GM12878 (cell line): ENCODE results near the gene TRNT1. TPM values are rescaled to one million over a fixed set of nuclear protein-coding genes. Genes with fewer than 3 reads are reported as not detected.

Experiments
- ATAC-seq: fragments of 200-7000 bp; cut with Tn5 transposase; 3 replicates; pipeline ENCODE4 v1.9.1; 2020; ENCODE audit warnings: mild to moderate bottlenecking, moderate library complexity
- BruUV-seq: library from RNA; stranded (reverse); fragments of 400-500 nt; replicated peaks from 2 replicates; lab custom pipeline; 2021; lab: Mats Ljungman, UMichigan
- CTCF ChIA-PET: fragments of 300-600 bp; sonication (Branson Sonifier 250); formaldehyde crosslinking; extraction: SDS; loops from one replicate; lab custom pipeline; 2021; ENCODE audit warnings: inconsistent platforms; lab: Yijun Ruan, JAX
- POLR2A ChIA-PET: fragments of 350-600 bp; formaldehyde crosslinking; extraction: SDS; loops from one replicate; lab custom pipeline; 2021; ENCODE audit warnings: inconsistent platforms; lab: Charles Lee
- RAD21 ChIA-PET: fragments of 300-600 bp; sonication (Branson Sonifier 250); formaldehyde crosslinking; loops from one replicate; lab custom pipeline; 2023; ENCODE audit warnings: antibody characterized with exemption; ENCODE audit not compliant: unreplicated experiment; lab: Charles Lee
- SMC1A ChIA-PET: fragments of 300-600 bp; sonication (Branson Sonifier 250); formaldehyde crosslinking; loops from one replicate; lab custom pipeline; 2023; ENCODE audit not compliant: unreplicated experiment, uncharacterized antibody; lab: Charles Lee
- DNase-seq: peaks from one replicate; pipeline ENCODE4 v3.0.0-alpha.2; 2011; ENCODE audit warnings: low read depth, low spot score
- FAIRE-seq: peaks from 3 replicates; lab custom pipeline; 2011; peaks lifted over from hg19 to GRCh38; lab: Jason Lieb, UNC
- H2AFZ ChIP-seq: 2 replicates; pipeline ENCODE4 v1.6.0; 2011; ENCODE audit warnings: low read depth, low read length, control low read depth; ENCODE audit not compliant: control insufficient read depth
- H3K27ac ChIP-seq: 2 replicates; pipeline ENCODE4 v1.5.1; 2011; ENCODE audit warnings: control low read depth; ENCODE audit not compliant: control insufficient read depth, insufficient read depth
- H3K27me3 ChIP-seq, 2 experiments: replicated peaks in 1 of 2; 2 replicates each; pipeline versions ENCODE4 v1.6.0 to v1.6.1; 2011; ENCODE audit warnings: low read length in 1 of 2; ENCODE audit not compliant: control insufficient read depth in 2 of 2, insufficient read depth in 2 of 2
- H3K36me3 ChIP-seq, 2 experiments: 2 replicates each; pipeline ENCODE4 v1.5.1; 2011; ENCODE audit warnings: low read length in 1 of 2; ENCODE audit not compliant: control insufficient read depth in 2 of 2, insufficient read depth in 2 of 2
- H3K4me1 ChIP-seq: 2 replicates; pipeline ENCODE4 v1.6.1; 2011; ENCODE audit warnings: mild to moderate bottlenecking, low read length, moderate library complexity, mixed read lengths; ENCODE audit not compliant: control insufficient read depth, insufficient read depth
- H3K4me2 ChIP-seq: 2 replicates; pipeline ENCODE4 v1.6.0; 2011; ENCODE audit warnings: control low read depth; ENCODE audit not compliant: control insufficient read depth, insufficient read depth
- H3K4me3 ChIP-seq: fragments of 200-600 bp; sonication (generic); 2 replicates; pipeline ENCODE4 v1.5.1; 2016
- H3K79me2 ChIP-seq: 2 replicates; pipeline ENCODE4 v1.6.0; 2011; ENCODE audit warnings: low read length; ENCODE audit not compliant: control insufficient read depth, insufficient read depth
- H3K9ac ChIP-seq: 2 replicates; pipeline ENCODE4 v1.8.0; 2011; ENCODE audit warnings: low read length, control low read depth, mixed read lengths; ENCODE audit not compliant: control insufficient read depth, insufficient read depth
- H3K9me3 ChIP-seq: replicated peaks from 3 replicates; pipeline ENCODE4 v1.5.1; 2011; ENCODE audit warnings: mild to moderate bottlenecking, low read length; ENCODE audit not compliant: control insufficient read depth, insufficient read depth
- H4K20me1 ChIP-seq: 2 replicates; pipeline ENCODE4 v1.6.0; 2011; ENCODE audit not compliant: control insufficient read depth, insufficient read depth
- DPF2 ChIP-seq: fragments of 450-650 bp; IDR thresholded peaks from 2 replicates; pipeline ENCODE4 v1.6.1; 2017; ENCODE audit warnings: mild to moderate bottlenecking
- NFXL1 ChIP-seq: fragments of 450-650 bp; IDR thresholded peaks from 2 replicates; pipeline ENCODE4 v1.6.1; 2017; ENCODE audit warnings: antibody characterized with exemption, mild to moderate bottlenecking, borderline replicate concordance
- NRF1 ChIP-seq: conservative IDR thresholded peaks from 2 replicates; pipeline ENCODE4 v1.6.1; 2011; ENCODE audit warnings: mild to moderate bottlenecking, low read depth, low read length, improper control_type of control experiment
- POLR2A ChIP-seq: IDR thresholded peaks from 2 replicates; pipeline ENCODE4 v1.6.1; 2011; ENCODE audit warnings: low read depth, mild to moderate bottlenecking, low read length
- RBBP5 ChIP-seq: fragments of 200-600 bp; sonication (generic); conservative IDR thresholded peaks from 2 replicates; pipeline ENCODE4 v1.6.1; 2016
- RCOR1 ChIP-seq: conservative IDR thresholded peaks from 2 replicates; pipeline ENCODE4 v1.6.1; 2012; ENCODE audit warnings: low read depth, low read length, improper control_type of control experiment
- SREBF2 ChIP-seq: IDR thresholded peaks from 2 replicates; pipeline ENCODE4 v1.6.1; 2012; ENCODE audit warnings: mild to moderate bottlenecking, low read length
- SUZ12 ChIP-seq: fragments of 200-600 bp; sonication (generic); IDR thresholded peaks from one replicate; pipeline ENCODE4 v1.6.1; 2018; ENCODE audit warnings: antibody characterized with exemption, mild to moderate bottlenecking; ENCODE audit not compliant: unreplicated experiment
- ZZZ3 ChIP-seq: IDR thresholded peaks from 2 replicates; pipeline ENCODE4 v1.6.1; 2011; ENCODE audit warnings: low read depth; ENCODE audit not compliant: control insufficient read depth, insufficient read length
- WGBS: methylation state at CpG from one replicate; pipeline ENCODE4 v1.1.6; 2016; ENCODE audit warnings: low lambda C conversion rate; ENCODE audit not compliant: insufficient replicate concordance, insufficient coverage; ENCODE audit errors: missing lambda C conversion rate; 5-methylcytosine and 5-hydroxymethylcytosine counted together
- in situ Hi-C: fragments of 300-500 bp; cut with MboI; formaldehyde crosslinking; loops from 9 replicates; pipeline ENCODE4 v1.14.3; 2018; ENCODE audit warnings: mixed read lengths
- intact Hi-C: fragments of 100-400 bp; cut with micrococcal nuclease; formaldehyde crosslinking; loops from one replicate; pipeline ENCODE4 v1.14.2; 2022; ENCODE audit not compliant: unreplicated experiment
- polyA plus RNA-seq, 11 experiments: library from polyadenylated mRNA; depleted of rRNA in 4 of 11; unstranded in 6 of 11; stranded (reverse) in 5 of 11; fragments of >200 nt; fragmentation: Nextera tagmentation in 4 of 11; fragmentation: Illumina TruSeq in 1 of 11; extraction: Ambion mirVana in 4 of 11; extraction: Trizol in 1 of 11; gene quantifications; 1 replicate in 1 of 11; 2 replicates in 10 of 11; pipeline versions ENCODE4 v1.2.1 to v1.2.3, GENCODE V29; 2011 to 2016; ENCODE audit warnings: inconsistent platforms in 2 of 11, missing spikeins in 2 of 11, low read depth in 1 of 11
- total RNA-seq, 4 experiments: library from RNA; depleted of rRNA in 3 of 4; stranded (reverse); fragments of >200 nt in 3 of 4; fragmentation: Illumina TruSeq in 1 of 4; extraction: Trizol in 1 of 4; gene quantifications; 2 replicates each; pipeline versions ENCODE4 v1.2.1 to v1.2.3, GENCODE V29; 2013 to 2021

Gene TRNT1
- total and polyA plus RNA-seq, 10 of the 15 experiments (the other 5 are each of a cell fraction or from before 2014, with no cell fraction given), result 28.6 to 54.9 (median 36.6) TPM

DNA sequence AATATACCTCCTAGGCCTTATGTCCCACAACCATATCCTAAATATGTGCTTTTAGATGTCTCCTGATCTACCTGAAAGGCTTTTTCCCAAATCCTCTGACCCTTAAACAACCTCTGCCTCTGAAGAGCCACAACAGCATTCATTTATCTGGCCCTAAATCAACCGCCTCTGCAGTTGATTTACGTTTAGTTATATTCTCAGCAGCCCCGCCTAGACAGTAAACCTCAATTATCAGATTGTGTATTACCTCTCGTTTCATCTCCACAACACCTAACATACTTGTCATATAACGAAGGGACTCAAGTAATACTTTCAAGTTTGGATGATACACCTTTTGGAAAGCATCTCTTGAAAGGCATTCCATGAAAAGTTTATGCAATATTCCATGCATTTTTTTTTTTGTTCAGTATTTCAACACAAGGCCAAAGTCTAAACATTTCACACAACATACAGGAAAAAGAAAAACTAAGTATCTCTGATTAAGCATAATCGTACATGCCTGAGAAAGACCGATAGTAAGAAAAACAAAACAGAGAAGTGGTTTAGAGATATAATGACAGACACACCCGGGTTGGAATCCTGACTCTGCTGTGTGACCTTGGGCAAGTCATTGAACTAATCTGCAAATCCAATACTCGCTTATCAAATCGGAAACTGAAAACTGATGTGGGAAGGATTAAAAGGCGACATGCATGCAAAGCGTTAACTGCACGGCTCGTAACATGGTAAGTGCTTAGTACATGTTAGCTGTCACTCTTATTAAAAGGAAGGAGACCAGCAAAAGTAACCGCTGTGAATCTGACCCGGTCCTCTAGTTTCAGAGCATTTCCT, 52.0 kb downstream of the TRNT1 start:
- ChIA-PET RAD21 (no interaction called here), SMC1A (interaction anchor here (0.9 to 1.9 kb wide), 2 partner anchors 22 to 257 kb away, joined by 4 to 5 read pairs; no protein-coding TSS in a partner anchor), POLR2A (no interaction called here), CTCF (interaction anchor here (0.6 to 1.0 kb wide), 6 partner anchors 11 to 1891 kb away, joined by 3 to 6 read pairs (median 3); no protein-coding TSS in a partner anchor)
- Histone ChIP-seq H3K4me3 (peak overlapping the region; percentile 88), H3K27ac (peak overlapping the region; percentile 67), H3K9me3 (no peaks in the 10 kb centered on the region), H2AFZ (peak overlapping the region; percentile 91), H3K27me3 (0 out of 4 replicates have a peak, but pooled peaks cover 0 to 2% of the 10 kb centered on the region in 2 experiments), H3K4me2 (peak overlapping the region; percentile 84), H3K9ac (peak overlapping the region; percentile 72), H4K20me1 (no peaks in the 10 kb centered on the region), H3K36me3 (no peaks in the 10 kb centered on the region), H3K4me1 (peaks cover 8% of the 10 kb centered on the region), H3K79me2 (peaks cover 21% of the 10 kb centered on the region)
- intact Hi-C loops (loop anchor here (2.0 to 10.0 kb wide), 3 partner anchors 52 to 644 kb away; partner anchors contain the start of gene TRNT1), in situ Hi-C loops (no loop called here)
- peak; percentile 4 for ATAC-seq
- DNase-seq, result no peak
- TF ChIP-seq RCOR1 (no peak), ZZZ3 (no peak), RBBP5 (no peak), NRF1 (no peak), SUZ12 (no peak), NFXL1 (no peak), DPF2 (no peak), SREBF2 (no peak), POLR2A (no peak)
- BruUV-seq, result TSS peak; percentile 73
- no peak for FAIRE-seq
- WGBS, result 11% methylated on average over 16 of the region's 16 CpGs
